ENCODE measurements around the gene SVOPL. TPM values are rescaled to one million over a fixed set of nuclear protein-coding genes. Genes with fewer than 3 reads are reported as not detected.

Gene SVOPL
- total and polyA plus RNA-seq, 2 donors (not counting 3 experiments of a cell fraction or from before 2014, with no cell fraction given), result not detected

DNA sequence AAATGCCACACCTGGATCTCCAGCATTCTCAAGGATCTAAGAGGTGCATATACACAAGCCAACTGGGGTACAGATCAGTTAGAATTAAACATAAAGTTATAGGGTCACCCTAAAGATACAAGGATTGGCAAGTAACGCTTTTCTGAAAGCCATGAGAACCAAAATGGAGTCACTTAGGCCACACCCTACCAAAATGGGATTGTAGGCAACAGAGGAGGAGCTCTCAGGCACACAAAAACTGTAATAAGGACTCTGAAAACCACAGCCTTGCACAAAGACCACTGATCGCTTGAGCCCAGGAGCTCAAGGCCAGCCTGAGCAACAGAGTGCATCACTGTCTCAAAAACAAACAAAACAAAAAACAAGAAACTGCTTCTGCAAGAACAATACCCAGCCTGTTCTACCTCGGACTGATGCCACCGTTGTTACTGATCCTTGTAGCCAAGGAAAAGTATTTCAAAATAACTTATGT lies 35.5 kb downstream of the SVOPL start:
- Histone ChIP-seq H3K4me3 (replicated peaks in 1 of 3; ENCODE audit: insufficient read depth in 1 of 3, low read depth in 1 of 3, low read length in 3 of 3) (no peak overlapping the region), H2AFZ (ENCODE audit: low read depth, low read length) (no peak overlapping the region), H3K36me3 (ENCODE audit: control insufficient read depth in 2 of 2, extremely low read depth in 1 of 2, insufficient read depth in 2 of 2, low read length in 2 of 2) (no peaks in the 10 kb centered on the region), H3K27ac (ENCODE audit: insufficient read depth, low read depth, low read length) (no peak overlapping the region), H3K9ac (replicated peaks; ENCODE audit: extremely low read depth, insufficient read depth, low read length) (no peak overlapping the region), H3K9me3 (replicated peaks; ENCODE audit: control insufficient read depth, insufficient read depth, low read length) (no peaks in the 10 kb centered on the region), H3K27me3 (ENCODE audit: control insufficient read depth in 2 of 2, insufficient read depth in 2 of 2, low read length in 2 of 2) (peaks cover 2 to 3% of the 10 kb centered on the region in 2 experiments), H3K4me1 (ENCODE audit: control insufficient read depth, extremely low read depth, insufficient read depth, low read length) (no peaks in the 10 kb centered on the region), H4K20me1 (replicated peaks; ENCODE audit: control insufficient read depth, extremely low read depth, insufficient read depth, low read length) (no peaks in the 10 kb centered on the region), H3K9me1 (replicated peaks; ENCODE audit: control insufficient read depth, extremely low read depth, insufficient read depth, low read length) (no peaks in the 10 kb centered on the region), H3K4me2 (ENCODE audit: insufficient read depth, low read length) (no peak overlapping the region), H3K79me2 (ENCODE audit: control insufficient read depth, insufficient read depth, low read length) (no peaks in the 10 kb centered on the region)
- FAIRE-seq (no peak), DNase-seq (ENCODE audit: low read depth, low spot score) (no peak)
- dilution Hi-C loops (cut with MboI; ENCODE audit: extremely low pct_ligation_motif_present, low sequenced_read_pairs) (no loop called here), intact Hi-C loops (cut with micrococcal nuclease) (loop anchor here (1.0 kb wide), 1 partner anchor 31 kb away; no protein-coding TSS in a partner anchor)
- BruUV-seq (replicated peaks), result no TSS peak
- POLR2A ChIA-PET, result no interaction called here
- TF ChIP-seq FOS (IDR thresholded peaks at IDR 0.05; ENCODE audit: borderline replicate concordance, insufficient read depth, low read length) (no peak), MYC (IDR thresholded peaks at IDR 0.05; ENCODE audit: low read depth, low read length) (no peak), POLR2AphosphoS5 (IDR thresholded peaks at IDR 0.05; ENCODE audit: insufficient read depth, low read depth, low read length) (no peak), GATA2 (IDR thresholded peaks at IDR 0.05; ENCODE audit: insufficient read depth, insufficient read length, low read depth, low read length) (no peak)
- CTCF ChIA-PET, result interaction anchor here (1.6 kb wide), 1 partner anchor 28 kb away, joined by 3 read pairs; no protein-coding TSS in a partner anchor

DNA sequence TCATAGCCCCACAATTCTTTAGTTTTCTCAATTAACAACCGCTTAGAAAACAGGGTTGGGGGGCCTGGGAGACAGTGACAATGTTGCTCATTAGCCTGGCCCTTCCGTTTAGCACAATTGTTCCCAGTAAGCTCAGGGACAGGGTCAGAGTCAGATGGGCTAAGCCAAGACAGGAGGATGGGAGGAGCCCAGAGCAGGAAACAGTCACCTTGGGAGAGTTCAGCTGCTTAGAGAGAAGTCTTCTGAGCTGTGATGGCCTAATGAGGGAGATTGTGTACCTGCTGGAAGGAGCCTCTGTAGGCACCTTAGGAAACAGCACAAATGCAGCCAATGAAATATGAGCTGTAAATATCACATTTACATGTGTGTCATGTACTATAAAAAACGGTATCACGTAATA lies 35.9 kb downstream of the SVOPL start:
- H3K9ac ChIP-seq (replicated peaks; ENCODE audit: extremely low read depth, insufficient read depth, low read length), result no peak overlapping the region
- TF ChIP-seq POLR2A (IDR thresholded peaks at IDR 0.05; ENCODE audit: low read depth, low read length) (no peak), MYC (IDR thresholded peaks at IDR 0.05; ENCODE audit: low read depth, low read length) (no peak), JUN (IDR thresholded peaks at IDR 0.05; ENCODE audit: borderline replicate concordance, insufficient read depth, insufficient read length, low read depth) (no peak), GATA2 (IDR thresholded peaks at IDR 0.05; ENCODE audit: insufficient read depth, insufficient read length, low read depth, low read length) (no peak)
- no peaks in the 10 kb centered on the region for H3K9me3 ChIP-seq (replicated peaks; ENCODE audit: control insufficient read depth, insufficient read depth, low read length)
- no peaks in the 10 kb centered on the region for H3K4me1 ChIP-seq (ENCODE audit: control insufficient read depth, extremely low read depth, insufficient read depth, low read length)
- no peaks in the 10 kb centered on the region for H3K9me1 ChIP-seq (replicated peaks; ENCODE audit: control insufficient read depth, extremely low read depth, insufficient read depth, low read length)
- DNase-seq (ENCODE audit: low read depth, low spot score), result no peak
- dilution Hi-C loops (cut with MboI; ENCODE audit: extremely low pct_ligation_motif_present, low sequenced_read_pairs), result no loop called here
- ChIA-PET CTCF (no interaction called here), POLR2A (no interaction called here)
- no peak overlapping the region for H2AFZ ChIP-seq (ENCODE audit: low read depth, low read length)
- intact Hi-C loops (cut with micrococcal nuclease), result loop anchor here (1.0 kb wide), 1 partner anchor 31 kb away; no protein-coding TSS in a partner anchor
- BruUV-seq (replicated peaks), result no TSS peak
- H3K79me2 ChIP-seq (ENCODE audit: control insufficient read depth, insufficient read depth, low read length), result no peaks in the 10 kb centered on the region
- H3K36me3 ChIP-seq (ENCODE audit: control insufficient read depth in 2 of 2, extremely low read depth in 1 of 2, insufficient read depth in 2 of 2, low read length in 2 of 2), result no peaks in the 10 kb centered on the region
- no peak overlapping the region for H3K27ac ChIP-seq (ENCODE audit: insufficient read depth, low read depth, low read length)
- peaks cover 2 to 3% of the 10 kb centered on the region in 2 experiments for H3K27me3 ChIP-seq (ENCODE audit: control insufficient read depth in 2 of 2, insufficient read depth in 2 of 2, low read length in 2 of 2)
- H3K4me2 ChIP-seq (ENCODE audit: insufficient read depth, low read length), result no peak overlapping the region
- H3K4me3 ChIP-seq (replicated peaks in 1 of 3; ENCODE audit: insufficient read depth in 1 of 3, low read depth in 1 of 3, low read length in 3 of 3), result no peak overlapping the region
- FAIRE-seq, result no peak
- no peaks in the 10 kb centered on the region for H4K20me1 ChIP-seq (replicated peaks; ENCODE audit: control insufficient read depth, extremely low read depth, insufficient read depth, low read length)
